ENCODE results near the gene SYNE2. TPM values are rescaled to one million over a fixed set of nuclear protein-coding genes. Genes with fewer than 3 reads are reported as not detected.
"Not testable (repeated sequence)": the region's sequence is repeated elsewhere in the genome, so short reads cannot be mapped to it uniquely, and the experiment has no call there.

Gene SYNE2
- total RNA-seq, 2 experiments from 2014 or later = 18.4 to 21.8 TPM

DNA sequence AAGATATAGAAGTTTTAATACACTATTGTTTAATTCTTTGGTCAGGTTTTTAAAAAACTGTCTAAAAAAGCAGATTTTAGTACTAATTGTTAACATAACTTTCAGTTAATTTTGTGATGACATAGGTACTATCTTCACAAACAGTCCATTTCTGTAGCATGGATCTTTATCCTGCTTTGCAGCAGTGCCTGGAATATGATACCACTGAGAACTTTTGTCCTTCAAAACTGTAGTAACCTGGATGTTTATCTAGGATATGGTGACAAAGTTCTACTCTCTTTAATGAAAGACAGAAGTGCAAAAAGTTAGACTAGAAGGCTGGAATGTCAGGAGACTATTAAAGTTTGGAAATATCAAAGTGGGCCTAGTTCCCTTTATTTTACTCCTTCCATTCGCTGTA, 159.9 kb downstream of the SYNE2 start:
- no peak overlapping the region for H3K27ac Mint-ChIP-seq
- H3K4me3 Mint-ChIP-seq = no peak overlapping the region
- ChIA-PET CTCF (interaction anchor here (1.2 kb wide), 1 partner anchor 290 kb away, joined by 3 read pairs; no protein-coding TSS in a partner anchor), POLR2A (no interaction called here)
- H3K36me3 Mint-ChIP-seq (ENCODE audit: low read depth) = peaks cover 15% of the 10 kb centered on the region
- peaks cover 2% of the 10 kb centered on the region for H3K9me3 Mint-ChIP-seq (ENCODE audit: low read depth)
- ATAC-seq (no peak), DNase-seq (no peak)
- H3K27me3 Mint-ChIP-seq = no peaks in the 10 kb centered on the region
- peaks cover 6% of the 10 kb centered on the region for H3K4me1 Mint-ChIP-seq
- intact Hi-C loops (cut with DNase I, micrococcal nuclease) = loop anchor here in 1 of 2 experiments (5.0 kb wide), 1 partner anchor 285 kb away; no protein-coding TSS in a partner anchor

DNA sequence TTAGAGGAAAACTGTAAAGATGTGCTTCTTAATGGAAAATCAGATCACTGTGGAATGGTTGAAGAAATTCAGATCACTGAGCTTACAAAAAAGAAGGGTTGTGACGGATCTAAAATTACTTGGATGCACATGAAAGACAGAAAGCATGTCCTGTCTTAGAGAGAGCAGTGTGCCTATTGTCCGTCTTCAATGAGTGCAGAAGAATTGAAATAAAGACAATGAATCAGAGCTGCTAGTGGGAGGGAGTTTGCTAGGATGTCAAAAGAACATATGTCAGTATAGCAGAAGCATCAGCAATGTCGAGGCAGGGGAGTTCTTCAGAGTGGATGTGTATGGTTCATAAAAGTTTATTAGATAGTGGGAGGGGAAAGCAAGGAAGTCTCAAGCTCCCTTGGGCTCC, 172.7 kb downstream of the SYNE2 start:
- intact Hi-C loops (cut with DNase I, micrococcal nuclease) = no loop called here
- no peak for ATAC-seq
- POLR2A ChIA-PET = no interaction called here
- CTCF ChIA-PET = interaction anchor here (1.3 kb wide), 1 partner anchor 35 kb away, joined by 5 read pairs; no protein-coding TSS in a partner anchor
- H3K27me3 Mint-ChIP-seq = no peaks in the 10 kb centered on the region
- DNase-seq = no peak
- H3K27ac Mint-ChIP-seq = no peak overlapping the region
- H3K4me3 Mint-ChIP-seq = no peak overlapping the region
- H3K9me3 Mint-ChIP-seq (ENCODE audit: low read depth) = no peaks in the 10 kb centered on the region
- no peaks in the 10 kb centered on the region for H3K4me1 Mint-ChIP-seq
- peaks cover 35% of the 10 kb centered on the region for H3K36me3 Mint-ChIP-seq (ENCODE audit: low read depth)

DNA sequence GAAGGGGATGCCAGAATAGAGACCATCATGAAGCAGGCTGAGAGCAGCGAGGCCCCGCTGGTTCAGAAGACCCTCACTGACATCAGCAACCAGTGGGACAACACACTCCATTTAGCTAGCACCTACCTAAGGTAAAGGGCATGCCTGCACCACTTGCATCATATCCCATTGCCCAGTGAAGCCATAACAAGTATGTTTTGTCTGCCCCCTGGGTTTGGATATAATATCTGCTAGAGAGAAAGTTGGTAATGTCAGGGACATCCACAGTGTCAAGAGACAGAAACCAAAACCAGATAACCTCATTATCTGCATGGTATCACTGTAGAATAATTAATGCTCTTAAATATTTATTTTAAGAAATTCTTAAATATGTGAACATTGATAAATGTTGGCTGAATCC, 173.8 kb downstream of the SYNE2 start:
- no peak overlapping the region for H3K27ac Mint-ChIP-seq
- ATAC-seq = no peak
- no peak overlapping the region for H3K4me3 Mint-ChIP-seq
- no peaks in the 10 kb centered on the region for H3K27me3 Mint-ChIP-seq
- H3K36me3 Mint-ChIP-seq (ENCODE audit: low read depth) = peaks cover 40% of the 10 kb centered on the region
- CTCF ChIA-PET = interaction anchor here (1.0 kb wide), 1 partner anchor 45 kb away, joined by 3 read pairs; no protein-coding TSS in a partner anchor
- no peaks in the 10 kb centered on the region for H3K9me3 Mint-ChIP-seq (ENCODE audit: low read depth)
- POLR2A ChIA-PET = no interaction called here
- no peaks in the 10 kb centered on the region for H3K4me1 Mint-ChIP-seq
- no peak for DNase-seq
- intact Hi-C loops (cut with DNase I, micrococcal nuclease) = no loop called here

DNA sequence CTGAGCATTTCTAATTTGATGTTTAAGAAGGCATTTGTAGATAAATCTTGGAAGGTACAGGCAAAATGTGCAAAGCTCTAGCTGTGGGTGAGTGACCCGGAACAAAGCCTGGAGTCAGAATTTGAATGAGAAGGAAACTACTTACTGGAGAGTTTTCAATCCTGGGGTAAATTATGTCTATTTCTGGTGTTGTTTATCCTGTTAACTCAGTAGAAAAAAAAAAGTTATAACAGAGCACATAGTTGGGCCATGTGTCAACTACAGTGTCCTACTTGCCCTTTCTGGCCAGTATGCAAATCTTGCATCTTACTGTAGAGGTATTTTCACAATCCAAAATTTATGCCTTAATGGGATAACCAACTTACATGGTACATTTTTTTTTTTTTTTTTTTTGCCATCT, 182.3 kb downstream of the SYNE2 start:
- DNase-seq = no peak
- no peaks in the 10 kb centered on the region for H3K4me1 Mint-ChIP-seq
- no peaks in the 10 kb centered on the region for H3K9me3 Mint-ChIP-seq (ENCODE audit: low read depth)
- intact Hi-C loops (cut with DNase I, micrococcal nuclease) = no loop called here
- H3K27ac Mint-ChIP-seq = no peak overlapping the region
- CTCF ChIA-PET = no interaction called here
- no peak overlapping the region for H3K4me3 Mint-ChIP-seq
- no peaks in the 10 kb centered on the region for H3K27me3 Mint-ChIP-seq
- peaks cover 31% of the 10 kb centered on the region for H3K36me3 Mint-ChIP-seq (ENCODE audit: low read depth)
- POLR2A ChIA-PET = no interaction called here
- ATAC-seq = no peak

DNA sequence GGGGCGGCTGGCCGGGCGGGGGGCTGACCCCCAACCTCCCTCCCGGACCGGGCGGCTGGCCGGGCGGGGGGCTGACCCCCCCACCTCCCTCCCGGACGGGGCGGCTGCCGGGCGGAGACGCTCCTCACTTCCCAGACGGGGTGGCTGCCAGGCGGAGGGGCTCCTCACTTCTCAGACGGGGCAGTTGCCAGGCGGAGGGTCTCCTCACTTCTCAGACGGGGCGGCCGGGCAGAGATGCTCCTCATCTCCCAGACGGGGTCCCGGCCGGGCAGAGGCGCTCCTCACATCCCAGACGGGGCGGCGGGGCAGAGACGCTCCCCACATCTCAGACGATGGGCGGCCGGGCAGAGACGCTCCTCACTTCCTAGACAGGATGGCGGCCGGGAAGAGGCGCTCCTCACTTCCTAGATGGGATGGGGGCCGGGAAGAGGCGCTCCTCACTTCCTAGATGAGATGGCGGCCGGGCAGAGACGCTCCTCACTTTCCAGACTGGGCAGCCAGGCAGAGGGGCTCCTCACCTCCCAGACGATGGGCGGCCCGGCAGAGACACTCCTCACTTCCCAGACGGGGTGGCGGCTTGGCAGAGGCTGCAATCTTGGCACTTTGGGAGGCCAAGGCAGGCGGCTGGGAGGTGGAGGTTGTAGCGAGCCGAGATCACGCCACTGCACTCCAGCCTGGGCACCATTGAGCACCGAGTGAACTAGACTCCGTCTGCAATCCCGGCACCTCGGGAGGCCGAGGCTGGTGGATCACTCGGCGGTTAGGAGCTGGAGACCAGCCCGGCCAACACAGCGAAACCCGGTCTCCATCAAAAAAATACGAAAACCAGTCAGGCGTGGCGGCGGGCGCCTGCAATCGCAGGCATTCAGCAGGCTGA, 185.3 kb downstream of the SYNE2 start:
- intact Hi-C loops (cut with DNase I, micrococcal nuclease); DNase-seq; H3K27me3 Mint-ChIP-seq; H3K9me3 Mint-ChIP-seq (ENCODE audit: low read depth); H3K27ac Mint-ChIP-seq; ATAC-seq; H3K4me3 Mint-ChIP-seq; POLR2A ChIA-PET; H3K4me1 Mint-ChIP-seq: not testable (repeated sequence)
- H3K36me3 Mint-ChIP-seq (ENCODE audit: low read depth) = peaks cover 29% of the 10 kb centered on the region
- CTCF ChIA-PET = interaction anchor here (1.5 kb wide), 1 partner anchor 265 kb away, joined by 4 read pairs; no protein-coding TSS in a partner anchor

DNA sequence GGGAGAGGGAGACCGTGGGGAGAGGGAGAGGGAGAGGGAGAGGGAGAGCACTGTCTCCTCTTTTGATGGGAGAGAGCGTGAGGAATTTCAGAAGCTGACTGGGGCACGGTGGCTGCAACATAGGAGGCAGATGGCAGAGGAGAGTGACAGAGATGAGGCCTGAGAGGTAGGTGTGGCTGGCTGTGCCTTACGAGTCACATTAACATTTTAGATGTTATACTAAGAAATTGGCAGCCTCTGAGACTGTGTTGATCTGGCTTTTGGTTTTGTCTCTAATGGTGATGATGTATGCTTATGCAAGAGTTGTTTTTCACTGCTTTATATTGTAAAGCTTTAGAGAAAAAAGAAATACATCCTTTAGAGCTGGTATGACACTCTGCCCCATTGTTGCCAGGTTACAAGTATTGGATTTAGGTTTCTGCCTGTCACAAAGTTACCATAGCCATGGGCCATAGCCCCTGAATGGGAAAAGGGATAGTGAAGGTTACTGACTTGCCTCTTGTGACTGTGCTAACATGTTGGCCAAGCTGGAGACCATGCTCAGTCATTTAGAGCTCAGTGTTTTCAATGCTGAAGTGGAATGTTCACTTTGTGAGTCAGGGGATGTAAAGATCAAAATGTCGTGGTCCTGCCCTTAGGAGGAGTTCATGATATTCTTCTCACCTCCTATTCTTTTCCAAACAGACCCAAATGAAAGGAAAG, 186.2 kb downstream of the SYNE2 start:
- Mint-ChIP-seq H3K36me3 (ENCODE audit: low read depth) (peaks cover 31% of the 10 kb centered on the region), H3K27me3 (no peaks in the 10 kb centered on the region), H3K4me1 (no peaks in the 10 kb centered on the region), H3K27ac (no peak overlapping the region), H3K4me3 (no peak overlapping the region), H3K9me3 (ENCODE audit: low read depth) (peaks cover 9% of the 10 kb centered on the region)
- ChIA-PET CTCF (interaction anchor here (1.0 to 1.5 kb wide), 2 partner anchors 11 to 264 kb away, joined by 3 to 4 read pairs; no protein-coding TSS in a partner anchor), POLR2A (no interaction called here)
- ATAC-seq (no peak), DNase-seq (no peak)
- intact Hi-C loops (cut with DNase I, micrococcal nuclease) = no loop called here

DNA sequence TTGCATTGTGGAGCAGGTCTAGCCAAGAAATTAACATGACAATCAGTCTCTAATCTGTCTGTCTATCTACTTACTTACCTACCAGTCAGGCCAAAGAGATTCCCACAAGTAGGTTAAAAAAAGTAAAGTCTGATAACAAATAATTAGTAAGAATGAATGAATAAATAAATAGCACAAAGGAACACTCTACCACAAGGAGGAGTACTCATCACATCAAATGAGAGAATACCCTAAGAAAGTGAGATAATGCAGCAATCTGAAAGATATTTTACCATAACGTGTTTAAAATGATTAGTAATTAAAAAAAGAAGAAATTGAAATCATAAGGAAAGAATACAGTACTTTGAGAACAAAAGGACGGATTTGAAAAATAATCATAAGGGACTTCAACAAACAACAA, 187.2 kb downstream of the SYNE2 start:
- H3K36me3 Mint-ChIP-seq (ENCODE audit: low read depth) = peaks cover 36% of the 10 kb centered on the region
- H3K27me3 Mint-ChIP-seq = no peaks in the 10 kb centered on the region
- POLR2A ChIA-PET = no interaction called here
- H3K27ac Mint-ChIP-seq = no peak overlapping the region
- H3K4me1 Mint-ChIP-seq = no peaks in the 10 kb centered on the region
- peaks cover 9% of the 10 kb centered on the region for H3K9me3 Mint-ChIP-seq (ENCODE audit: low read depth)
- intact Hi-C loops (cut with DNase I, micrococcal nuclease) = no loop called here
- ATAC-seq (no peak), DNase-seq (no peak)
- no peak overlapping the region for H3K4me3 Mint-ChIP-seq
- CTCF ChIA-PET = interaction anchor here (0.7 to 1.5 kb wide), 3 partner anchors 13 to 263 kb away, joined by 3 to 4 read pairs (median 3); no protein-coding TSS in a partner anchor

DNA sequence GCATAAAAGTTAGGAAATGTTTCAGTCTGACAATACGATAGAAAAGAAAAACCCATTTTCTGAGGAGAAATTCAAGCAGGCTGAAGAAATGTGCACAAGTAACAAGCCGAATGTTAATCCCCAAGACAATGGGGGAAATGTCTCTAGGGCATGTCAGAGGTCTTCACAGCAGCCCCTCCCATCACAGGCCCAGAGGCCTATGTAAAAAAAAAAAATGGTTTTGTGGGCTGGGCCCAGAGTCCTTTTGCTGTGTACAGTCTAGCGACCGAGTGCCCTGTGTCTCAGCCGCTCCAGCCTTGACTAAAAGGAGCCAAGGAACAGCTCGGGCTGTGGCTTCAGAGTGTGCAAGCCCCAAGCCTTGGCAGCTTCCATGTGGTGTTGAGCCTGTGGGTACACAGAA, 190.5 kb downstream of the SYNE2 start:
- ATAC-seq; H3K27ac Mint-ChIP-seq; H3K4me1 Mint-ChIP-seq; H3K27me3 Mint-ChIP-seq; H3K4me3 Mint-ChIP-seq; H3K9me3 Mint-ChIP-seq (ENCODE audit: low read depth); intact Hi-C loops (cut with DNase I, micrococcal nuclease); DNase-seq; POLR2A ChIA-PET: not testable (repeated sequence)
- CTCF ChIA-PET = interaction anchor here (0.6 to 1.2 kb wide), 3 partner anchors 32 to 260 kb away, joined by 3 to 4 read pairs (median 3); no protein-coding TSS in a partner anchor
- peaks cover 26% of the 10 kb centered on the region for H3K36me3 Mint-ChIP-seq (ENCODE audit: low read depth)

DNA sequence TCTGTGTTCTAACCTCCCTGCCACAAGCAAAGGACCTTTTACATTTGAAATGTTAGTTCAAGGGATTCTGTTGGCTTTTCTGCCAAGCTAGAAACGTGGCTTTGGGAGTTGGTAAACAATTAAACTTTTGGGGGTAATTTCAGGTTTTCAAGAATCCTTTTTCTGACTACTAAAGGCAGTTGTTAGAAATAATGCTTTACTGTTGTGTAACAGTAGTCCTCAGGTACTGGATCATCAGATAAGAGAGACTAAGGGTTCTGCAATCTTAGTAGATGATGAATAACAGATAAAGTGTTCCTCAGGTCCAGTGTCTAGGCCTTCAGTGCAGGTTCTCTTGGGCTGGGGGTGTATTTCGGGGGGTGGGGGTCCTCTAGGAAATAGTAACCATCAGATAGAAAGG, 192.3 kb downstream of the SYNE2 start:
- Mint-ChIP-seq H3K9me3 (ENCODE audit: low read depth) (peaks cover 9% of the 10 kb centered on the region), H3K4me1 (no peaks in the 10 kb centered on the region), H3K36me3 (ENCODE audit: low read depth) (peaks cover 24% of the 10 kb centered on the region), H3K4me3 (no peak overlapping the region), H3K27me3 (no peaks in the 10 kb centered on the region), H3K27ac (no peak overlapping the region)
- CTCF ChIA-PET = no interaction called here
- ATAC-seq (no peak), DNase-seq (no peak)
- POLR2A ChIA-PET = no interaction called here
- intact Hi-C loops (cut with DNase I, micrococcal nuclease) = no loop called here

DNA sequence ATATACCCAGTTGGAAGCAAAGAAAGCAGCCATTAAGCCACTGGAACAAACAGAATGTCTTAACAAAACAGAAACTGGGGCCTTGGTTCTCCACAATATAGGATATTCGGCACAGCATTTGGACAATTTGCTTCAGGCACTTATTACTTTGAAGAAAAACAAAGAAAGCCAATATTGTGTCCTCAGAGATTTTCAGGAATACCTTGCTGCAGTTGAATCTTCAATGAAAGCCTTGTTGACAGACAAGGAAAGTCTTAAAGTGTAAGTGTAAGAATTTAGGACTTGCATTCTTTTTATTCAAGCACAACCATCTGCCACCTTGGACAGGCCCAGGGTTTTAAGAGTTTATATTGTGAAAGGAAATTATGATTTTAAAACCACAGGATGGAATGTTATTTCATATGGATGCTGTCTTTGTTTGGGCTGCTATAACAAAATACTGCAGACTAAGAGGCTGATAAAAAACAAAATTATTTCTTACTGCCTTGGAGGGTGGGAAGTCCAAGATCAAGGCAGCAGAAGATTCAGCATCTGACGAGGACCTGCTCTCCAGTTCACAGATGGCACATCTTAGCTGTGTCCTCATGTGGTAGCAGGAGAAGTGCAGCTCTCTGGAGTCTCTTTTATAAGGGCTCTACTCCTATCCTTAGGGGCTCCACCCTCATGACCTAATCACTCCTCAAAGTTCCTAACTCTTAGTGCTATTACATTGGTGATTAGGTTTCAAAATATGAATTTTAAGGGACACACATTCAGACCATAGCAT, 197.0 kb downstream of the SYNE2 start:
- Mint-ChIP-seq H3K36me3 (ENCODE audit: low read depth) (peaks cover 20% of the 10 kb centered on the region), H3K9me3 (ENCODE audit: low read depth) (no peaks in the 10 kb centered on the region)
- no peak for ATAC-seq

More for the DNA sequence above, 197.0 kb downstream of the SYNE2 start:
- intact Hi-C loops (cut with DNase I, micrococcal nuclease) = no loop called here
- Mint-ChIP-seq H3K4me1 (peaks cover 2% of the 10 kb centered on the region), H3K4me3 (no peak overlapping the region), H3K27ac (no peak overlapping the region), H3K27me3 (no peaks in the 10 kb centered on the region)
- DNase-seq = no peak
- ChIA-PET CTCF (interaction anchor here (0.9 to 1.3 kb wide), 2 partner anchors 10 to 28 kb away, joined by 3 to 4 read pairs; no protein-coding TSS in a partner anchor), POLR2A (no interaction called here)

All from activated CD4-positive, alpha-beta T cell treated with anti-CD3 and anti-CD28 coated beads for 36 hours (primary cell).